Bronchial epithelial cell (primary cell): ENCODE results near the gene WDR18. TPM values are rescaled to one million over a fixed set of nuclear protein-coding genes. Genes with fewer than 3 reads are reported as not detected.

Experiments used
- DNase-seq: peaks from one replicate; pipeline ENCODE4 v3.0.0-alpha.2; 2010; ENCODE audit warnings: low read depth
- FAIRE-seq: peaks from 2 replicates; lab custom pipeline; 2011; peaks lifted over from hg19 to GRCh38; lab: Jason Lieb, UNC
- H3K27me3 ChIP-seq: 2 replicates; pipeline ENCODE4 v1.5.1; 2011; ENCODE audit warnings: low read length; ENCODE audit not compliant: control insufficient read depth, insufficient read depth
- H3K36me3 ChIP-seq: 2 replicates; pipeline ENCODE4 v1.5.1; 2011; ENCODE audit warnings: low read length; ENCODE audit not compliant: control insufficient read depth, insufficient read depth
- H3K4me3 ChIP-seq: 2 replicates; pipeline ENCODE4 v1.5.1; 2011; ENCODE audit warnings: mild to moderate bottlenecking, low read depth, low read length, control low read depth
- total RNA-seq: library from RNA; depleted of rRNA; stranded (reverse); fragments of >200 nt; gene quantifications from 2 replicates; pipeline ENCODE4 v1.2.1, GENCODE V29; 2014
- TF ChIP-seq, protein P1 (sequence below): IDR thresholded peaks from 2 replicates; pipeline ENCODE4 v1.5.1; 2011; ENCODE audit warnings: mild to moderate bottlenecking, moderate library complexity, low read length, control low read depth, inconsistent platforms; ENCODE audit not compliant: insufficient read depth, severe bottlenecking

Gene WDR18
- total RNA-seq, 1 donor from 2014 or later: 36.3 TPM

GRCh38 chr19:943551-944170 lies 40.5 kb upstream of the WDR18 start:
- no peak overlapping the region for H3K4me3 ChIP-seq
- H3K27me3 ChIP-seq: no peaks in the 10 kb centered on the region
- TF ChIP-seq, protein P1, sequence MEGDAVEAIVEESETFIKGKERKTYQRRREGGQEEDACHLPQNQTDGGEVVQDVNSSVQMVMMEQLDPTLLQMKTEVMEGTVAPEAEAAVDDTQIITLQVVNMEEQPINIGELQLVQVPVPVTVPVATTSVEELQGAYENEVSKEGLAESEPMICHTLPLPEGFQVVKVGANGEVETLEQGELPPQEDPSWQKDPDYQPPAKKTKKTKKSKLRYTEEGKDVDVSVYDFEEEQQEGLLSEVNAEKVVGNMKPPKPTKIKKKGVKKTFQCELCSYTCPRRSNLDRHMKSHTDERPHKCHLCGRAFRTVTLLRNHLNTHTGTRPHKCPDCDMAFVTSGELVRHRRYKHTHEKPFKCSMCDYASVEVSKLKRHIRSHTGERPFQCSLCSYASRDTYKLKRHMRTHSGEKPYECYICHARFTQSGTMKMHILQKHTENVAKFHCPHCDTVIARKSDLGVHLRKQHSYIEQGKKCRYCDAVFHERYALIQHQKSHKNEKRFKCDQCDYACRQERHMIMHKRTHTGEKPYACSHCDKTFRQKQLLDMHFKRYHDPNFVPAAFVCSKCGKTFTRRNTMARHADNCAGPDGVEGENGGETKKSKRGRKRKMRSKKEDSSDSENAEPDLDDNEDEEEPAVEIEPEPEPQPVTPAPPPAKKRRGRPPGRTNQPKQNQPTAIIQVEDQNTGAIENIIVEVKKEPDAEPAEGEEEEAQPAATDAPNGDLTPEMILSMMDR: no peak
- peaks cover 8% of the 10 kb centered on the region for H3K36me3 ChIP-seq
- DNase-seq: no peak
- FAIRE-seq: no peak

DNA sequence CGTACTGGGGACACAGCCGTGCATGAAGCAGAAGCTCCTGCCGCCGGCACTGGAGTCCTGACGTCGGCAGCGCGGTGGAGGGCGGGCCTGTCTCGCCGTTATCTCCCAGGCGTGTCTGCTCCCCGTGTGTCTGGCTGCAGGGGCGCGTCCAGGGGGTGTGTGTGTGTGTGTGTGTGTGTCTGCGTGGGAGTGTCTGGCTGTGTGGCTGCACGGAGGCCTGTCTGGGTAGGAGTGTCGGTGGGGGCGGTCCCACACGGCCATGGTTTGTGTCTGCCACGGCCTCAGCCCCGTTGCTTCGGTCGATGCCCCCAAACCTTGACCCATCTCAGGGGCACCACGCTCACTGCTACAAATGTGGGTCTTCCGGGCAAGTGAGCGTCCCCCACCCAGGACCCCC lies 40.0 kb upstream of the WDR18 start:
- FAIRE-seq (no peak), DNase-seq (no peak)
- H3K27me3 ChIP-seq: no peaks in the 10 kb centered on the region
- TF ChIP-seq, protein P1: no peak
- no peak overlapping the region for H3K4me3 ChIP-seq
- H3K36me3 ChIP-seq: peaks cover 8% of the 10 kb centered on the region

GRCh38 chr19:944663-945241 lies 39.4 kb upstream of the WDR18 start:
- no peak for DNase-seq

DNA sequence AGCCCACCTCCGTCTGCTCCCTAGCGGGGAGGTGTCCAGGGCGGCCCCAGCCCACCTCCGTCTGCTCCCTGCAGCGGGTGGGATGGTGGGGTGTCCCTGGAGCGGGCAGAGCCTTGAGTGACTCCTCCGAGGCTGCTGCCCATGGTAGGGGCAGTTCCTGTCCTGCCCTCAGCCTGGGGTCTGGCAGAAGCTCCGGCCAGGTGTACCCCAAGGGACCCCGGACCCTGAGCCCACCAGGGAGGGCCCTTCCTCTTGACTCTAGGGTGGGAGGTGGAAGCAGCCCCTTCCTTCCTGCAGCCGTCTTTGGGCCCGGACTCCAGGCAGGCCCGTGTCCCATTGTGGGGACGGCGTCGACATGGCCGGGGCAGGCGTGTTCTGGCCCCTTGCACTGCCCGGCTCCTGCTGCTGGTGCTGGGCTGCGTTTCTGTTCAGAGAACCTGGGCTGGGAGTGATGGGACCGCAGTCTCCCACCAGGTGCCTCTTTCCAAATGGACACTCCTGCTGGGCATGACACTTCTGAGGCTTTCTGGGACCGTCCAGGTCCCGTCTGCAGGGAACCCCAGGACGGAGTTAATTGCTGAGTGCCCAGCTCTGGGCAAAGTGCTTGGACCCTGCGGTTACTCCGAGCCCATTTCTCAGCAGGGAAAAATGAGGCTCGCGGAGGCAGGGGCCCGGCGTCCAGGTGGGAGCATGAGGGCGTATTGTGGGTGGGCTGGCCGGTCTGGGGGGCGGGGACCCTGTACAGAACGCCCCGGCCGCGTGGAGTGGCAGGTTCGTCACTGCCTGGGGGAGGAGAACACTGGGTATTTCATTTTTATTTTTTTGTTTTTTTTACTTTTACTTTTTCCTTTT lies 38.5 kb upstream of the WDR18 start:
- FAIRE-seq: no peak

More at GRCh38 chr19:944663-945241, 39.4 kb upstream of the WDR18 start:
- TF ChIP-seq, protein P1: no peak
- Histone ChIP-seq H3K4me3 (no peak overlapping the region), H3K36me3 (peaks cover 6% of the 10 kb centered on the region), H3K27me3 (no peaks in the 10 kb centered on the region)
- FAIRE-seq: no peak

GRCh38 chr19:947090-947706 lies 36.9 kb upstream of the WDR18 start:
- Histone ChIP-seq H3K4me3 (no peak overlapping the region), H3K27me3 (no peaks in the 10 kb centered on the region), H3K36me3 (peaks cover 6% of the 10 kb centered on the region)
- no peak for FAIRE-seq
- DNase-seq: no peak
- TF ChIP-seq, protein P1: no peak

More for the DNA sequence above, 38.5 kb upstream of the WDR18 start:
- Histone ChIP-seq H3K27me3 (no peaks in the 10 kb centered on the region), H3K4me3 (no peak overlapping the region), H3K36me3 (peaks cover 6% of the 10 kb centered on the region)
- no peak for DNase-seq
- TF ChIP-seq, protein P1: no peak
